NT2/D1 (cell line): ENCODE measurements around the gene BMPR1B.
A peak's percentile ranks its signal among the peaks of the same experiment; 100 is the strongest.

ENCODE experiments used
- DNase-seq: peaks from one replicate; pipeline ENCODE4 v3.0.0-alpha.2; 2011; ENCODE audit warnings: low read depth, low spot score
- H3K27me3 ChIP-seq: 2 replicates; pipeline ENCODE4 v1.6.0; 2011; ENCODE audit warnings: mild to moderate bottlenecking; ENCODE audit not compliant: insufficient read length, insufficient read depth
- H3K36me3 ChIP-seq: 2 replicates; pipeline ENCODE4 v1.6.1; 2011; ENCODE audit warnings: mild to moderate bottlenecking, low read length, mixed read lengths; ENCODE audit not compliant: insufficient read depth, insufficient read length
- H3K4me1 ChIP-seq: 2 replicates; pipeline ENCODE4 v1.5.1; 2011; ENCODE audit not compliant: insufficient read depth, insufficient read length
- H3K4me3 ChIP-seq: 2 replicates; pipeline ENCODE4 v1.5.1; 2011; ENCODE audit warnings: low read depth; ENCODE audit not compliant: insufficient read length
- H3K9ac ChIP-seq: 2 replicates; pipeline ENCODE4 v1.6.0; 2011; ENCODE audit warnings: low read depth; ENCODE audit not compliant: insufficient read length
- H3K9me3 ChIP-seq: 2 replicates; pipeline ENCODE4 v1.5.1; 2011; ENCODE audit warnings: mild to moderate bottlenecking, low read length; ENCODE audit not compliant: insufficient read depth
- SUZ12 ChIP-seq: IDR thresholded peaks from 2 replicates; pipeline ENCODE4 v1.6.1; 2011; ENCODE audit not compliant: insufficient read length, insufficient read depth; ENCODE audit errors: extremely low read depth
- YY1 ChIP-seq: IDR thresholded peaks from 2 replicates; pipeline ENCODE4 v1.6.1; 2011; ENCODE audit not compliant: insufficient read length, insufficient read depth
- ZNF274 ChIP-seq: IDR thresholded peaks from 2 replicates; pipeline ENCODE4 v1.6.1; 2011; ENCODE audit warnings: mild to moderate bottlenecking, low read depth, low read length

The BMPR1B gene

GRCh38 chr4:94978904-94979303 lies 221.1 kb downstream of the BMPR1B start:
- Histone ChIP-seq H3K27me3 (no peaks in the 10 kb centered on the region), H3K9me3 (no peaks in the 10 kb centered on the region), H3K4me3 (no peak overlapping the region), H3K4me1 (no peaks in the 10 kb centered on the region), H3K9ac (no peak overlapping the region), H3K36me3 (no peaks in the 10 kb centered on the region)
- TF ChIP-seq ZNF274 = no peak
- no peak for TF ChIP-seq SUZ12
- TF ChIP-seq YY1 = no peak
- no peak for DNase-seq

DNA sequence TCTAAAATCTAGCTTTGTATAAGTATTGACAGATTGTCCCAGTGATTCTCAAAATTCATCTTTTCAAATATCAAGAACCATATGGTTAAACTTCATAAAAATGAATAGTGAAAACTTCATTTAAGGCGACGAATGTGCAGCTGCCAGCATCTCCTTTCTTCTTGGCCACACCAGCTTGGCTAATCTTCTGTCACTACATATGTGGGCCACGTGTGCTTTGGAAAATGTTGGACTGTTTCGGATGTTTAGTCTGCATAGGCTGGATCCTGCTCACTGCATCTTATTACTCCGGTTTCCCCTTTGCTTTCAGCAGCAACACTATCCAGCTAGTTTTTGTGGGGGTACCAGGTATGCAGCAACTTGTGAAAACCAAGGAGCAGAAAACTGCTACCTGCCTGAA lies 221.9 kb downstream of the BMPR1B start:
- H3K4me1 ChIP-seq = no peaks in the 10 kb centered on the region
- H3K9me3 ChIP-seq = no peaks in the 10 kb centered on the region
- no peak overlapping the region for H3K4me3 ChIP-seq
- no peaks in the 10 kb centered on the region for H3K36me3 ChIP-seq
- no peak overlapping the region for H3K9ac ChIP-seq
- TF ChIP-seq ZNF274 = no peak
- no peak for TF ChIP-seq SUZ12
- no peak for TF ChIP-seq YY1
- H3K27me3 ChIP-seq = no peaks in the 10 kb centered on the region
- no peak for DNase-seq

- Histone ChIP-seq H3K9me3 (no peaks in the 10 kb centered on the region), H3K4me3 (no peak overlapping the region), H3K9ac (no peak overlapping the region), H3K4me1 (no peaks in the 10 kb centered on the region), H3K27me3 (no peaks in the 10 kb centered on the region), H3K36me3 (no peaks in the 10 kb centered on the region)
- TF ChIP-seq ZNF274 = no peak
- TF ChIP-seq YY1 = no peak
- no peak for TF ChIP-seq SUZ12
- peak; percentile 20 for DNase-seq
These were observed 238.1 kb downstream of the BMPR1B start for GRCh38 chr4:94995684-94996394.

DNA sequence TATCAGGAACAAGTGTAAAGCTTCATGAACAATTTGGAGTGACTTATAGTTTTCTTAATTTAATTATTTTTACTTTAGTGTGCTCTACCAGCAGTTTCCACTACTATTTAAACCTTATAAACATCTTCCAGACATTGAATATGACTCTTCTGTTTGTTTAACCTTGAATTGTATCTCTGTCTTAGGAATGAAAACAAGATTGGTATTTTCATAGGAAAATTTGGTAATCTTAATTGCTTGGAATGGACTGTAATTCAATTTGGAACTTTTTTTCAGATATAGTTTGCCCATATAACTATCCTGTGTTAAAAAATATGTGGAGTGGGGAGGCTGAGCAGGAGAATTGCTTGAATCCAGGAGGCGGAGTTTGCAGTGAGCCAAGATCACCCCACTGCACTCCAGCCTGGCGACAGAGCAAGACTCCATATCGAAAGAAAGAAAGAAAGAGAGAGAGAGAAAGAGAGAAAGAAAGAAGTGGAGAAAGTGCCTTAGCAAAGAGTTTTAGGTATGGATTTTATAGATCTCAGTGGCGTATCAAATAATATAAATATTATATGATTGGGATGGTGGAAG lies 242.4 kb downstream of the BMPR1B start:
- no peaks in the 10 kb centered on the region for H3K9me3 ChIP-seq
- no peak for DNase-seq
- TF ChIP-seq SUZ12 (no peak), YY1 (no peak), ZNF274 (no peak)
- H3K9ac ChIP-seq = no peak overlapping the region
- no peak overlapping the region for H3K4me3 ChIP-seq
- no peaks in the 10 kb centered on the region for H3K27me3 ChIP-seq
- H3K4me1 ChIP-seq = no peaks in the 10 kb centered on the region
- no peaks in the 10 kb centered on the region for H3K36me3 ChIP-seq

DNA sequence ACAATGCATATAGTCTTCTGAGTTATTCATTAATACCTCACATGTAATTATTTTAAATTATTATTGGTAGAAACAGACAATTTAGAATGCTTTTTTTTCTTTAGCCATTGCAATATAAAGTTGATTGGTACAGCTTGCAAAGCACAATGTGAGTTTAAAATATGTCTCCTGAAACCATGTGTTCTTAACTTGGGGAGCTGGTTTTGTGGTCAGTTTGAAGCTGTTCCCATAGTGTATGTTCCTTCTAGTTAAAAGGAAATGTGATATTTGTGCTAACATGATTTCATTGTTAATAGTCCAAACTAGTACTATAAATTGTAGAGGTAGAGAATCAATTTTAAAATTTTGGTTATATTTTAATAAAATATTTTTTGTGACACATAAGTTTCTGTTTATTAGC lies 247.2 kb downstream of the BMPR1B start:
- no peak for DNase-seq
- no peaks in the 10 kb centered on the region for H3K9me3 ChIP-seq

DNA sequence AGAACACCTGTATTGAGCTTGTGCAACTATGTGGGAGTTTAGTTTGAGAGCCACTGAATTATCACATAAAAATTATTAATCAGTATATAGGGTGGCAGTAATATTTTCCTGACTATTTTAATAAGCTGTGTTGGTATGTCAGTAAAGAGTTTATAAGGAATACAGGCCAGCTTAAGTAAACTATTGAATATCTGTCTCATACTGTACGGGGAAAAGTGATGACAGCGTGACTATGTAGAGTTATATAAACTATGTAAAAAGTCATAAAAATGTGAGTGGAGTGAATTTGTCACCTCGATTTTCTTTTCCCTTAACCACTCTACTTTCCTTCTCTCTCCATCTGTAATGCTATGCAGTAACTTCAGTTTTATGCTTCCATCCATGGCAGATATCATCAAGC lies 250.2 kb downstream of the BMPR1B start:
- H3K27me3 ChIP-seq = no peaks in the 10 kb centered on the region
- H3K9me3 ChIP-seq = no peaks in the 10 kb centered on the region
- no peak overlapping the region for H3K9ac ChIP-seq
- TF ChIP-seq YY1 = no peak
- no peak for TF ChIP-seq SUZ12
- TF ChIP-seq ZNF274 = no peak
- DNase-seq = no peak
- no peaks in the 10 kb centered on the region for H3K36me3 ChIP-seq
- no peaks in the 10 kb centered on the region for H3K4me1 ChIP-seq
- H3K4me3 ChIP-seq = no peak overlapping the region

More for the DNA sequence above, 247.2 kb downstream of the BMPR1B start:
- no peaks in the 10 kb centered on the region for H3K27me3 ChIP-seq
- no peak overlapping the region for H3K9ac ChIP-seq
- TF ChIP-seq ZNF274 (no peak), SUZ12 (no peak), YY1 (no peak)
- no peaks in the 10 kb centered on the region for H3K4me1 ChIP-seq
- H3K4me3 ChIP-seq = no peak overlapping the region
- H3K36me3 ChIP-seq = no peaks in the 10 kb centered on the region

DNA sequence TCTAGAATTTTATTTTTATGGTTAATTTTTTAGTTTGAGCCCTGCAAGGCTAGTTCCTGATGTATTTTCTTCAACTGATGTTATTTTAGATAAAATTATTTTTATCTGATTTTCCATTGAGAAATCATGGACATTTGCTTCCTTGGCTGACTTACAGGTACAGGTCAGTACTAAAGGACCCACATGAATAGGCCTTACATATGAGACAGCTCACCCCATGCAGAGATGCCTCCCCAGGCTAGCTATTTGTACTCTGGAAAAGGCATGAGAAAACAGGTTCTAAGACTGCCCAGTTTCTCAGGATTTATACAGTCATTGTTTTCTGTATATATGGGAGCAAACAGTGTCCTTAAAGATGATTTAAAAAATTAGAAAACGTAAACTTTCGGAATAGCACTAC lies 255.5 kb downstream of the BMPR1B start:
- no peaks in the 10 kb centered on the region for H3K36me3 ChIP-seq
- no peaks in the 10 kb centered on the region for H3K27me3 ChIP-seq
- no peaks in the 10 kb centered on the region for H3K4me1 ChIP-seq
- no peaks in the 10 kb centered on the region for H3K9me3 ChIP-seq
- H3K4me3 ChIP-seq = no peak overlapping the region
- no peak for DNase-seq
- TF ChIP-seq ZNF274 (no peak), SUZ12 (no peak), YY1 (no peak)
- no peak overlapping the region for H3K9ac ChIP-seq
